GM19043 (cell line): Measurements from ENCODE around the gene TTC28.
"Not testable (repeated sequence)": the region's sequence is repeated elsewhere in the genome, so short reads cannot be mapped to it uniquely, and the experiment has no call there.

ENCODE experiments used
- ATAC-seq: cut with Tn5 transposase; IDR thresholded peaks from one replicate; pipeline ENCODE4 v1.9.1; 2021; ENCODE audit warnings: low read depth; ENCODE audit not compliant: unreplicated experiment

Gene TTC28

GRCh38 chr22:28566920-28567499 lies 112.6 kb downstream of the TTC28 start:
- not testable (repeated sequence) for ATAC-seq

GRCh38 chr22:28563636-28564035 lies 116.0 kb downstream of the TTC28 start:
- no peak for ATAC-seq

DNA sequence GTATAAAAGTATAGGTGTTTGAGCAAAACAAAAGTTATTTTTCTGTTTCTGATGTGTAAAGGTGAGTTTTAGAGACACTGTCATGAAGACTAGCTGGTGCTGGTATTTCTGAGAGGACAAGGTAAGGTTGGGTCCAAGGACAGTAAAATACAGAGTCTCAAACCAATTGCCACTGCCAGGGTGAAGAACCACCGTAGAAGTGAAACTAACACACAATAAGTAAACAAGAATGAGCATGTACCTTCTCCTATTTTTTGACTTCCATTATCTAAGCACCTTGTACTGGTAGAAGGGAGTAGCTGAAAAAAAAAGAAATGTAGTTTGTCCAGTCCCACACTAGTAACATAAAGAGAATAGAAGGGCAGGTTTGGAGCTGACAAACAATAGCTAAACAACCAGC lies 117.3 kb downstream of the TTC28 start:
- ATAC-seq: no peak

- ATAC-seq: not testable (repeated sequence)
These were observed 118.9 kb downstream of the TTC28 start for GRCh38 chr22:28560743-28561101.

GRCh38 chr22:28560046-28560742 lies 119.4 kb downstream of the TTC28 start:
- no peak for ATAC-seq

- ATAC-seq: no peak
These were observed 122.5 kb downstream of the TTC28 start for GRCh38 chr22:28557184-28557583.

- ATAC-seq: not testable (repeated sequence)
These were observed 126.4 kb downstream of the TTC28 start for GRCh38 chr22:28553108-28553866.

DNA sequence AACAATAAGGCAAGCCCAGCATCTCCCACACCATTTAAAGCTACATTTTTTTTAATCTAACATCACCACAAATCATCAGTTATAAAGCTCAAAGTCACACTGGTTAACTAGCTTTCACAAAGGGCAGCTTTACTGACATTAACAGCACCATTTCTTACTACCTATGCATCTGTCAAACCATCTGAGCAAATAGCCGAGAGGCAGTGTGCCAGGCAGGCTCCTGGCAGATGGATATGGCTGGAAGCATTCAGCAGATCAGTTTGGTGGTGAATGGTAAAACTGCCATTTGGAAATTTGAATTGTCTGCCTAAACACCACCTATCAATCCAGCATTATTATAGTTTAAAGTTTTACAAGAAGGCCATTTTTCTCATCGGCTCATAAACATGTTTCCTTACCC lies 131.2 kb downstream of the TTC28 start:
- no peak for ATAC-seq

- ATAC-seq: no peak
These were observed 132.4 kb downstream of the TTC28 start for GRCh38 chr22:28547132-28547842.

DNA sequence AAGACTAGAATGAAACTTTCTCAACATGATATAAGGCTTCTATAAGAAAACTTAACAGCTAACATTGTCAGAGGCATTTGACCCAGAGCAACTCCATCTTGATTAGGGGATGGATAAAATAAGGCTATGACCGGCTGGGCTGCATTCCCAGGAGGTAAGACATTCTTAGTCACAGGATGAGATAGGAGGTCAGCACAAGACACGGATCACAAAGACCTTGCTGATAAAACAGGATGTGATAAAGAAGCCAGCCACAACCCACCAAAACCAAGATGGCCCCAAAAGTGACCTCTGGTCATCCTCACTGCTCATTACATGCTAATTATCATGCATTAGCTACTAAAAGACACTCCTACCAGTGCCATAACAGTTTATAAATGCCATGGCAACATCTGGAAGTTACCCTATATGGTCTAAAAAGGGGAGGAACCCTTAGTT lies 135.2 kb downstream of the TTC28 start:
- no peak for ATAC-seq

GRCh38 chr22:28542980-28543621 lies 136.5 kb downstream of the TTC28 start:
- ATAC-seq: no peak

GRCh38 chr22:28541137-28541536 lies 138.5 kb downstream of the TTC28 start:
- no peak for ATAC-seq

DNA sequence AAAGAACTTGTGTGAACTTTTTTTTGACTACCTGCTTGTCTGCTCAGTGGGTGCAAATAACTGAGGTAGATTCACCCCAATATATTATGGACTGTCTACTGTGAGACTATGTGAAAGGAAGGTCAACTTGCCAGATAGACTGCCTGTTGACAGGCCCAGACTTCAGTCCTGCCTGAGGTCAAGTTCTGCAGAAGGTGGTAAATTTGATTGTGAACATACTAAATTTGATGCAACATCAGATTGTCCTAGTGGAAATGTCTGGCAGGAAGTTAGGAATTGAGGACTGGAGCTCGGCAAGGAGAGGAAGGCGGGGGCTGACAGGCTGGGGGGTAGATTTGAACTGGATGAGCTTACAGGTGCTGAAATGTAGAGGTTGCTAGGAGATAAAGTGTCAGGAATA lies 140.7 kb downstream of the TTC28 start:
- ATAC-seq: no peak

DNA sequence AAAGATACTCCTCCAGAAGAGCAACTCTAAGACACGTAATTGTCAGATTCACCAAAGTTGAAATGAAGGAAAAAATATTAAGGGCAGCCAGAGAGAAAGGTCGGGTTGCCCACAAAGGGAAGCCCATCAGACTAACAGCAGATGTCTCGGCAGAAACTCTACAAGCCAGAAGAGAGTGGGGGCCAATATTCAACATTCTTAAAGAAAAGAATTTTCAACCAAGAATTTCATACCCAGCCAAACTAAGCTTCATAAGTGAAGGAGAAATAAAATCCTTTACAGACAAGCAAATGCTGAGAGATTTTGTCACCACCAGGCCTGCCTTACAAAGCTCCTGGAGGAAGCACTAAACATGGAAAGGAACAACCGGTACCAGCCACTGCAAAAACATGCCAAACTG lies 149.1 kb downstream of the TTC28 start:
- not testable (repeated sequence) for ATAC-seq

- ATAC-seq: not testable (repeated sequence)
These were observed 150.5 kb downstream of the TTC28 start for GRCh38 chr22:28529144-28529543.

DNA sequence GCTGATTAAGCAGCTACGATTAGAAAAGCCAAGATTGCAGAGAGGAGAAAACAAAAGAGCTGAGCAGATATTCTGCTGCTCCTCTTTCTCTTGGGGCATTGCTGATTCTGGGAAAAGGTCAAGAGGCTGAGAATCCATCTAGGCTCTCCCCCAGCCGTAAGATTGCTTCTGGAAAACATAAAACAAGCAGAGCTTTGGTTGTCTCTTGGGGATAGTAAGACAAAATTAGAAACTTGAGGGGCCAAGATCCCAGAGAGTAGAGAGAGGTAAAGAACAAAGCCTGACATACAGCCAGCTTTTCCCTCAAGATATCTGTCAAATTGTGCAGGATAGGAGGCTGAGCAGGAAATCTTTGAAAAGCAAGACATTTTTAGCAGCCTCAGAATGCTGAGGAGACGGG lies 158.2 kb downstream of the TTC28 start:
- no peak for ATAC-seq

DNA sequence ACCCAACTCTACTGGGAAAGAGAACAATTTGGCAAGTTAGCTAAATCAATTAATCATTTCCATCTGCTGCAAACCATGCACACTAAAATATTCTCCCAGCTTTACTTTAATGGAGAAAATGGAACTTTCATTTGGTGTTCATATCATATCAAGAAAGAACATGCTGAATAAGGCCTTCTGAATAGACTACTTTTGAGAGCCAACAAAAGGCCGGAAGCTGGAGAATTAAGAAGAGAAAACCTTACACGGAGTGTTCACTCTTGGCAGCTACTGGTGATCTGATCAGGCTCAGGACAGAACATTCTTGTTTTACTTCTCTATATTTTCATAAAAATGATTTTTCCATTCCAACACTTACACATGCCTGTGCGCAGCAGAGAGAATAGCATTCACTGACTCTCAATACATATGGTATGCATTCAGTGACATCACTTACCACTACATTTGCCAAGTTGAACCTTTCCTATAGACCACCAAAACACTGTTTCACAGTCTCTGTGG lies 165.3 kb downstream of the TTC28 start:
- ATAC-seq: no peak

DNA sequence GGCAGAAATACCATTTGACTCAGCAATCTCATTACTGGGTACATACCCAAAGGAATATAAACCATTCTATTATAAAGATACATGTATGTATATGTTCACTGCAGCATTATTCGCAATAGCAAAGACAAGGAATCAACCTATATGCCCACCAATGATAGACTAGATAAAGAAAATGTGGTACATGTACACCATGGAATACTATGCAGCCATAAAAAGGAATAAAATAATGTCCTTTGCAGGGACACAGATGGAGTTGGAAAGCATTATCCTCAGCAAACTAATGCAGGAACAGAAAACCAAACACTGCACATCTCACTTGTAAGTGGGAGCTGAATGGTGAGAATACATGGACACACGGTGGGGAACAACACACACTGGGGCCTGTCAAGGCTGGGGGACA lies 167.3 kb downstream of the TTC28 start:
- not testable (repeated sequence) for ATAC-seq

GRCh38 chr22:28507896-28508295 lies 171.7 kb downstream of the TTC28 start:
- no peak for ATAC-seq

DNA sequence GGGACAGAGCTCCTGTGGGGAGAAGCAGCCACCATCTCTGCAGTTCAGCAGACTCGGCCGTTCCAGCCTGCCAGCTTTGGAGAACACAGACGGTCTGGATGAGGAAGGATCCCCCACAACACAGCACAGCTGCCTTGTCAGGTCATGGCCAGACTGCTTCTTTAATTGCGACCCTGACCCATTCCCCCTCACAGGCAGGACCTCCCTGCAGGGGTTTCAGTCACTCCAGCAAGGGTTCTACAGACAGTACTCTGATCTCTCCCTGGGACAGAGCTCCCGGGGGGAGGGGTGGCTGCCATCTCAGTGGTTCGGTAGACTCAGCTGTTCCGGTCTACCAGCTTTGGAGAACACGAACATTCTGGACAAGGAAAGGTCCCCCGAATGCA lies 173.5 kb downstream of the TTC28 start:
- ATAC-seq: no peak
